Activated CD4-positive, alpha-beta T cell treated with anti-CD3 and anti-CD28 coated beads, Interleukin-2, amount 50 U/mL, for 4 hours (primary cell): Measurements from ENCODE around the gene RAP1GAP2.
A peak's percentile ranks its signal among the peaks of the same experiment; 100 is the strongest.

Source experiments
- DNase-seq, 2 experiments: peaks; one replicate each; pipeline ENCODE4 v3.0.0-alpha.2; 2020

RAP1GAP2 gene

GRCh38 chr17:3004150-3004801, 208.0 kb downstream of the RAP1GAP2 start:
- DNase-seq = peak; percentile 49 to 52

- no peak for DNase-seq
Measured at GRCh38 chr17:3004925-3005324, 208.7 kb downstream of the RAP1GAP2 start.

GRCh38 chr17:3005696-3006095, 209.5 kb downstream of the RAP1GAP2 start:
- DNase-seq = no peak

GRCh38 chr17:3006801-3007200, 210.6 kb downstream of the RAP1GAP2 start:
- DNase-seq = no peak

GRCh38 chr17:3007651-3008121, 211.4 kb downstream of the RAP1GAP2 start:
- DNase-seq = no peak

GRCh38 chr17:3008336-3009288, 212.4 kb downstream of the RAP1GAP2 start:
- DNase-seq = no peak

GRCh38 chr17:3009411-3009920, 213.2 kb downstream of the RAP1GAP2 start:
- no peak for DNase-seq

GRCh38 chr17:3011891-3012290, 215.7 kb downstream of the RAP1GAP2 start:
- no peak for DNase-seq

GRCh38 chr17:3012926-3013581, 216.8 kb downstream of the RAP1GAP2 start:
- peak; percentile 41 for DNase-seq

GRCh38 chr17:3015890-3016289, 219.7 kb downstream of the RAP1GAP2 start:
- DNase-seq = no peak

GRCh38 chr17:3017936-3018335, 221.7 kb downstream of the RAP1GAP2 start:
- no peak for DNase-seq

GRCh38 chr17:3019761-3020160, 223.5 kb downstream of the RAP1GAP2 start:
- no peak for DNase-seq

GRCh38 chr17:3020381-3020780, 224.1 kb downstream of the RAP1GAP2 start:
- no peak for DNase-seq

GRCh38 chr17:3022197-3022596, 226.0 kb downstream of the RAP1GAP2 start:
- no peak for DNase-seq

GRCh38 chr17:3024346-3024745, 228.1 kb downstream of the RAP1GAP2 start:
- no peak for DNase-seq

GRCh38 chr17:3025421-3026124, 229.3 kb downstream of the RAP1GAP2 start:
- no peak for DNase-seq

- DNase-seq = no peak
Measured at GRCh38 chr17:3026125-3026855, 230.1 kb downstream of the RAP1GAP2 start.

GRCh38 chr17:3026856-3027751, 230.9 kb downstream of the RAP1GAP2 start:
- no peak for DNase-seq

- DNase-seq = no peak
Measured at GRCh38 chr17:3027786-3028532, 231.7 kb downstream of the RAP1GAP2 start.
